Measurements from ENCODE around the gene FBXW5. TPM values are rescaled to one million over a fixed set of nuclear protein-coding genes. Genes with fewer than 3 reads are reported as not detected.

FBXW5 gene
- total and polyA plus RNA-seq, 9 of the 15 experiments (the other 6 are each of a cell fraction or from before 2014, with no cell fraction given): 0.21 to 128 (median 37.0) TPM

- TF ChIP-seq MEIS2 (IDR thresholded peaks at IDR 0.05; ENCODE audit: partially characterized antibody): peak; percentile 90
- no peak for TF ChIP-seq KLF10 (CRISPR knock-in tag; IDR thresholded peaks at IDR 0.05)
- no peak for TF ChIP-seq ZNF589 (CRISPR knock-in tag; IDR thresholded peaks at IDR 0.05; ENCODE audit: low read depth)
- TF ChIP-seq DLX4 (CRISPR knock-in tag; IDR thresholded peaks at IDR 0.05): no peak
- no peak for TF ChIP-seq TRIM28 (IDR thresholded peaks at IDR 0.05)
- no peak; the same call in 1 of the 2 replicates for TF ChIP-seq ZBED1 (IDR thresholded peaks at IDR 0.05)
- TF ChIP-seq KDM5B (IDR thresholded peaks at IDR 0.05; ENCODE audit: insufficient replicate concordance, low read depth, low read length): no peak
- peak; percentile 69; the same call in 1 of the 2 replicates for TF ChIP-seq ZBTB26 (CRISPR knock-in tag; IDR thresholded peaks at IDR 0.05)
- TF ChIP-seq HDGF (IDR thresholded peaks at IDR 0.05): peak; percentile 87; the same call in 1 of the 2 replicates
- TF ChIP-seq ZNF23 (CRISPR knock-in tag; IDR thresholded peaks at IDR 0.05): no peak
- no peak for TF ChIP-seq STAT5A (IDR thresholded peaks at IDR 0.05; ENCODE audit: borderline replicate concordance, low read length)
- TF ChIP-seq ZC3H8 (IDR thresholded peaks at IDR 0.05): no peak
- no peak for TF ChIP-seq JUNB (CRISPR knock-in tag; conservative IDR thresholded peaks at IDR 0.05)
- TF ChIP-seq ZNF12 (CRISPR knock-in tag; IDR thresholded peaks at IDR 0.05): no peak
- TF ChIP-seq IRF1 (CRISPR knock-in tag; IDR thresholded peaks at IDR 0.05; ENCODE audit: borderline replicate concordance): no peak
- TF ChIP-seq NBN (IDR thresholded peaks at IDR 0.05; ENCODE audit: low read depth): peak; percentile 74; the same call in 1 of the 2 replicates
- no peak for TF ChIP-seq ZNF184 (CRISPR knock-in tag; IDR thresholded peaks at IDR 0.05)
- TF ChIP-seq HCFC1 (IDR thresholded peaks at IDR 0.05; ENCODE audit: low read depth, low read length): peak; percentile 76
- TF ChIP-seq PRMT5 (CRISPR knock-in tag; IDR thresholded peaks at IDR 0.05): no peak
- no peak for TF ChIP-seq NCOA6 (IDR thresholded peaks at IDR 0.05)
- peak; percentile 85 for TF ChIP-seq TOE1 (IDR thresholded peaks at IDR 0.05; ENCODE audit: borderline replicate concordance)
- TF ChIP-seq TOE1 (CRISPR knock-in tag; IDR thresholded peaks at IDR 0.05; ENCODE audit: borderline replicate concordance, low read depth): no peak
- TF ChIP-seq CBX1 (IDR thresholded peaks at IDR 0.05; ENCODE audit: low read depth): peak; percentile 60; the same call in 1 of the 2 replicates
- peak; percentile 93 for TF ChIP-seq NR4A1 (CRISPR knock-in tag; IDR thresholded peaks at IDR 0.05)
- TF ChIP-seq NR4A1 (tag; IDR thresholded peaks at IDR 0.05): 0 out of 2 replicates have a peak, but pooled peaks have one; percentile 48
- TF ChIP-seq HDAC1 (IDR thresholded peaks at IDR 0.05): peak in 1 of 2 experiments; percentile 72; a peak in 1 of 4 replicates
- no peak for TF ChIP-seq GATA2 (CRISPR knock-in tag; IDR thresholded peaks at IDR 0.05)
- TF ChIP-seq MEF2D (tag; conservative IDR thresholded peaks at IDR 0.05; ENCODE audit: low read depth): no peak
- no peak for TF ChIP-seq ARID2 (IDR thresholded peaks at IDR 0.05)
- no peak for TF ChIP-seq TSC22D4 (tag; IDR thresholded peaks at IDR 0.05)
Measured at GRCh38 chr9:136944519-136945332, at the start of gene FBXW5, which contains the start of gene C8G (continued).

Measured in K562 (cell line).